ENCODE measurements around the gene ZNF451. TPM values are rescaled to one million over a fixed set of nuclear protein-coding genes. Genes with fewer than 3 reads are reported as not detected.

The ZNF451 gene
- total and polyA plus RNA-seq, 2 experiments from 2014 or later = 19.9 to 39.0 TPM

DNA sequence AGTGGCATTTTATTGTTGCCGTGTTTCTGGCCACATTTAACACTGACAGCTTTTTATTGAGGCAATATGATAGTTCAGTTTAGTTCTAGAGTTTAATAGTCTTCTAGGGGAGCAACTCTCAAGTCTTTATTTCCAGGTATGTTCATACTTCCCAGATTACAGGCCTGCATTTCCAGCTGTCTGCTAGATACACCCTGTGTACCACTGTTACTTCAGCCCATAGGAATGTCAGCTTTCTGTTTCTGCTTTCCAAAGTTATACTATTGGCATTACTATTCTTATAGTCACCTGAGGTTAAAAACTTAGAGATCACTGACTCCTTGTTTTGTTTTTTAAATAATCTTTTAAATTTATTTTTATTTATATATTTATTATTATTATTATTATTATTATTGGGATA is 7.6 kb downstream of the ZNF451 start:
- Histone ChIP-seq H3K9me3 (ENCODE audit: low read depth) (no peaks in the 10 kb centered on the region), H3K27me3 (replicated peaks; ENCODE audit: insufficient read depth) (no peaks in the 10 kb centered on the region), H3K79me2 (ENCODE audit: insufficient read depth) (peaks cover 99% of the 10 kb centered on the region), H3K4me1 (ENCODE audit: insufficient read depth) (peaks cover 21% of the 10 kb centered on the region), H3K36me3 (ENCODE audit: low read depth) (peaks cover 58% of the 10 kb centered on the region), H3K9me2 (ENCODE audit: insufficient read depth) (peaks cover 2% of the 10 kb centered on the region; the same call in 1 of the 2 replicates), H2AFZ (no peak overlapping the region), H4K20me1 (ENCODE audit: insufficient read depth) (peaks cover 12% of the 10 kb centered on the region; the same call in 1 of the 2 replicates), H3K4me3 (no peak overlapping the region), H3F3A (ENCODE audit: insufficient read depth) (peaks cover 11% of the 10 kb centered on the region; the same call in 1 of the 2 replicates), H3K4me2 (ENCODE audit: unreplicated experiment) (peak overlapping the region; percentile 31), H3K27ac (peak overlapping the region; percentile 32), H3K9ac (0 out of 2 replicates have a peak overlapping the region, but pooled peaks have one; percentile 5)
- peak; percentile 62 for DNase-seq
- TF ChIP-seq EZH2 (IDR thresholded peaks at IDR 0.05; ENCODE audit: insufficient read depth, poor library complexity, severe bottlenecking) (no peak), EZH2phosphoT487 (IDR thresholded peaks at IDR 0.05; ENCODE audit: insufficient read depth, low read depth) (no peak)
- in situ Hi-C loops (cut with MboI) = no loop called here
- 5 to 12% methylated on average over 1 of the region's 1 CpG for WGBS, 2 experiments (ENCODE audit: low coverage in 1 of 2, low lambda C conversion rate in 2 of 2, missing lambda C conversion rate in 2 of 2)

DNA sequence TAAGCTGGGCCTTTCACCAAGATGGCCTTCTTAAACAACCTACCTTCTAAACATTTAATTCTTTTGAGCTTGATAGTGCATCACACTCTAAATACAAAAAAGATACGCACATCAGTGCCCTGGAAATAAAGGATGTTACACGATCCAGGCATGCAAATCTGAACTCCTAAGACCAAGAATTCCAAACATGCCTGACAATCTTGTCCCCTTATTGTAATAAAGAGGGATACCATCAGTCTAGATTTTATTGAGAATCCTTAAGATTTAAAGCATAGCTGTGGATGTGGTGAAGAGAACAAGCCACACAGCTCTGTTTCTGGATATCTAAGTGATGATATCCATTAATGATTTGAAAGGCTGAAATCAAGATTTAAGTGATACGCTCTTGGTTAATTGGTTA is 13.0 kb downstream of the ZNF451 start:
- TF ChIP-seq EZH2phosphoT487 (IDR thresholded peaks at IDR 0.05; ENCODE audit: insufficient read depth, low read depth) (no peak), EZH2 (IDR thresholded peaks at IDR 0.05; ENCODE audit: insufficient read depth, poor library complexity, severe bottlenecking) (no peak)
- H3K27ac ChIP-seq = no peak overlapping the region
- H3K79me2 ChIP-seq (ENCODE audit: insufficient read depth) = peaks cover 100% of the 10 kb centered on the region
- H2AFZ ChIP-seq = no peak overlapping the region
- in situ Hi-C loops (cut with MboI) = no loop called here
- H3K9me2 ChIP-seq (ENCODE audit: insufficient read depth) = peaks cover 6% of the 10 kb centered on the region; the same call in 1 of the 2 replicates
- DNase-seq = no peak
- peaks cover 85% of the 10 kb centered on the region for H3K36me3 ChIP-seq (ENCODE audit: low read depth)
- 0 out of 2 replicates have a peak, but pooled peaks cover 3% of the 10 kb centered on the region for H3F3A ChIP-seq (ENCODE audit: insufficient read depth)
- no peak overlapping the region for H3K9ac ChIP-seq
- no peaks in the 10 kb centered on the region for H3K4me1 ChIP-seq (ENCODE audit: insufficient read depth)
- no peaks in the 10 kb centered on the region for H3K9me3 ChIP-seq (ENCODE audit: low read depth)
- 95 to 99% methylated on average over 3 of the region's 3 CpGs for WGBS, 2 experiments (ENCODE audit: low coverage in 1 of 2, low lambda C conversion rate in 2 of 2, missing lambda C conversion rate in 2 of 2)
- H4K20me1 ChIP-seq (ENCODE audit: insufficient read depth) = peaks cover under 1% of the 10 kb centered on the region; the same call in 1 of the 2 replicates
- H3K4me3 ChIP-seq = no peak overlapping the region
- H3K27me3 ChIP-seq (replicated peaks; ENCODE audit: insufficient read depth) = no peaks in the 10 kb centered on the region
- H3K4me2 ChIP-seq (ENCODE audit: unreplicated experiment) = no peak overlapping the region

DNA sequence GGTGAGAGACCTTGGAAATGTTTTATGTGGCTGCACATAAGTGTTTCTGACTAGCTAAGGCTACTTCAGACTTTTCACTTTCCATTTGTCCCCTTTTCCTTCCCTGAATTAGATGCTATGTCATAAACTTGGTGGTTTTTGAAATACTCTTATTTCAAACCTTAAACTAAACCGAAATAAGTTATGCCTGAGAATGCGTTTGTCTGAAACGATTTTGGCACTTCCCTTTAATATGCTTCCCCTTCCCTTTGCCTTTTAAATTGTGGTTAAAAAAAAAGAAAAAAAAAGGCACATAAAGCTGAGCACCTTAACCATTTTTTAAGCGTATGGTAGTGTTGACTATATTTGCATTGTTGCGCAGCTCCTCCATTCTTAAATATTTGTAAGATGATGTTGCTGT is 14.3 kb downstream of the ZNF451 start:
- no peak overlapping the region for H2AFZ ChIP-seq
- H3K27ac ChIP-seq = no peak overlapping the region
- H3K79me2 ChIP-seq (ENCODE audit: insufficient read depth) = peaks cover 100% of the 10 kb centered on the region
- WGBS, 2 experiments (ENCODE audit: low coverage in 1 of 2, low lambda C conversion rate in 2 of 2, missing lambda C conversion rate in 2 of 2) = 96 to 97% methylated on average over 5 of the region's 5 CpGs
- in situ Hi-C loops (cut with MboI) = no loop called here
- H3F3A ChIP-seq (ENCODE audit: insufficient read depth) = 0 out of 2 replicates have a peak, but pooled peaks cover 6% of the 10 kb centered on the region
- no peaks in the 10 kb centered on the region for H3K4me1 ChIP-seq (ENCODE audit: insufficient read depth)
- no peaks in the 10 kb centered on the region for H3K9me3 ChIP-seq (ENCODE audit: low read depth)
- TF ChIP-seq EZH2phosphoT487 (IDR thresholded peaks at IDR 0.05; ENCODE audit: insufficient read depth, low read depth) (no peak), EZH2 (IDR thresholded peaks at IDR 0.05; ENCODE audit: insufficient read depth, poor library complexity, severe bottlenecking) (no peak)
- no peak for DNase-seq
- H3K4me3 ChIP-seq = no peak overlapping the region
- no peak overlapping the region for H3K9ac ChIP-seq
- H3K36me3 ChIP-seq (ENCODE audit: low read depth) = peaks cover 82% of the 10 kb centered on the region
- peaks cover 4% of the 10 kb centered on the region; the same call in 1 of the 2 replicates for H4K20me1 ChIP-seq (ENCODE audit: insufficient read depth)
- H3K27me3 ChIP-seq (replicated peaks; ENCODE audit: insufficient read depth) = no peaks in the 10 kb centered on the region
- H3K9me2 ChIP-seq (ENCODE audit: insufficient read depth) = peaks cover 6% of the 10 kb centered on the region; the same call in 1 of the 2 replicates
- no peak overlapping the region for H3K4me2 ChIP-seq (ENCODE audit: unreplicated experiment)

DNA sequence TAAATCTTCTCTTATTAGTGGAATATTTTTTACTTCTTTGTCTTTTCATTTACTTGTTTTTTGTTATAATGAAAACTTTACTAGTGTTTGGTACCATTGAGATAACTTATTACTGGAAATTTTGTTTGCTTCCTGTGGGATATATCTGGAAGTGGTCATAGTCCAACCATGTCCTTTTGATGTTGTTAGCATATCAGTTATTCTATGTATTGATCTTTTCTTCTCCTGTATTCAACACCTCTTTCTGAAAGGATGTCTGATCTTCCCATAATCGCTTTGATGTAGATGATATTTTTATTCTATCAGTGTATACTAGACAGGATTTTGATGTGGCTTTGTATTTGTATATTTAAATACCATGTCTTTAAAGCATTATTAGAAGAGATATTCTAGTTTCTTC is 17.0 kb downstream of the ZNF451 start:
- Histone ChIP-seq H3K4me3 (no peak overlapping the region), H3K9me3 (ENCODE audit: low read depth) (no peaks in the 10 kb centered on the region), H3K27me3 (replicated peaks; ENCODE audit: insufficient read depth) (no peaks in the 10 kb centered on the region), H3K9ac (no peak overlapping the region), H3F3A (ENCODE audit: insufficient read depth) (0 out of 2 replicates have a peak, but pooled peaks cover 6% of the 10 kb centered on the region), H3K36me3 (ENCODE audit: low read depth) (peaks cover 56% of the 10 kb centered on the region), H2AFZ (no peak overlapping the region), H3K27ac (no peak overlapping the region), H4K20me1 (ENCODE audit: insufficient read depth) (peaks cover 4% of the 10 kb centered on the region; the same call in 1 of the 2 replicates), H3K79me2 (ENCODE audit: insufficient read depth) (peaks cover 100% of the 10 kb centered on the region), H3K9me2 (ENCODE audit: insufficient read depth) (peaks cover 6% of the 10 kb centered on the region; the same call in 1 of the 2 replicates), H3K4me2 (ENCODE audit: unreplicated experiment) (no peak overlapping the region), H3K4me1 (ENCODE audit: insufficient read depth) (no peaks in the 10 kb centered on the region)
- WGBS, 2 experiments (ENCODE audit: low coverage in 1 of 2, low lambda C conversion rate in 2 of 2, missing lambda C conversion rate in 2 of 2) = 100% methylated on average over 1 of the region's 1 CpG
- TF ChIP-seq EZH2 (IDR thresholded peaks at IDR 0.05; ENCODE audit: insufficient read depth, poor library complexity, severe bottlenecking) (no peak), EZH2phosphoT487 (IDR thresholded peaks at IDR 0.05; ENCODE audit: insufficient read depth, low read depth) (no peak)
- in situ Hi-C loops (cut with MboI) = no loop called here
- no peak for DNase-seq
